Cardiac fibroblast (primary cell): Measurements from ENCODE around the gene ZFTA.

Source experiments
- DNase-seq, 2 donors: peaks; one replicate each; pipeline versions ENCODE4 v3.0.0 to v3.0.0-alpha.2; 2010; ENCODE audit warnings: low read depth in 2 of 2
- H3K4me3 ChIP-seq, 2 donors: replicated peaks in 1 of 2; 1 replicate in 1 of 2; 2 replicates in 1 of 2; pipeline ENCODE4 v1.5.1; 2011; ENCODE audit warnings: low read depth in 2 of 2, low read length in 2 of 2, mild to moderate bottlenecking in 2 of 2, moderate library complexity in 1 of 2
- CTCF ChIP-seq: IDR thresholded peaks from one replicate; pipeline ENCODE4 v1.5.1; 2011; ENCODE audit warnings: low read depth, mild to moderate bottlenecking, low read length, inconsistent platforms

Gene ZFTA

GRCh38 chr11:63795066-63795465 lies 26.5 kb upstream of the ZFTA start:
- H3K4me3 ChIP-seq: no peak overlapping the region
- TF ChIP-seq CTCF: no peak
- DNase-seq: no peak

- no peak for DNase-seq
These were observed 24.6 kb upstream of the ZFTA start for GRCh38 chr11:63793161-63793560.

GRCh38 chr11:63791495-63792167 lies 23.1 kb upstream of the ZFTA start:
- no peak for DNase-seq

More at GRCh38 chr11:63793161-63793560, 24.6 kb upstream of the ZFTA start:
- no peak overlapping the region for H3K4me3 ChIP-seq
- no peak for TF ChIP-seq CTCF

GRCh38 chr11:63785823-63786222 lies 17.2 kb upstream of the ZFTA start:
- no peak for TF ChIP-seq CTCF
- H3K4me3 ChIP-seq: no peak overlapping the region
- DNase-seq: no peak

More at GRCh38 chr11:63791495-63792167, 23.1 kb upstream of the ZFTA start:
- no peak for TF ChIP-seq CTCF
- no peak overlapping the region for H3K4me3 ChIP-seq

- TF ChIP-seq CTCF: no peak
- no peak overlapping the region for H3K4me3 ChIP-seq
- DNase-seq: no peak
These were observed 15.5 kb upstream of the ZFTA start for GRCh38 chr11:63783925-63784592.

- H3K4me3 ChIP-seq: no peak overlapping the region
- no peak for TF ChIP-seq CTCF
- DNase-seq: no peak
These were observed 14.2 kb upstream of the ZFTA start for GRCh38 chr11:63782749-63783148.

- DNase-seq: peak in 1 of 2 donors; percentile 31
- no peak for TF ChIP-seq CTCF
- H3K4me3 ChIP-seq: no peak overlapping the region
These were observed 10.5 kb upstream of the ZFTA start for GRCh38 chr11:63779039-63779438.
